Renal cortex interstitium (tissue), 11 donors: ENCODE data around the gene MC3R. TPM values are rescaled to one million over a fixed set of nuclear protein-coding genes. Genes with fewer than 3 reads are reported as not detected.

Source experiments
- DNase-seq, 11 donors: peaks; one replicate each; pipeline ENCODE4 v3.0.0-alpha.2; 2013; ENCODE audit warnings: low read depth in 9 of 11, low spot score in 4 of 11; ENCODE audit errors: extremely low read depth in 1 of 11
- polyA plus RNA-seq, 3 donors: library from polyadenylated mRNA; unstranded; fragments of 120-200 nt; gene quantifications; one replicate each; pipeline ENCODE4 v1.2.1, GENCODE V29; 2013; ENCODE audit not compliant: insufficient read length in 3 of 3

The MC3R gene
- polyA plus RNA-seq, 3 donors, result not detected

DNA sequence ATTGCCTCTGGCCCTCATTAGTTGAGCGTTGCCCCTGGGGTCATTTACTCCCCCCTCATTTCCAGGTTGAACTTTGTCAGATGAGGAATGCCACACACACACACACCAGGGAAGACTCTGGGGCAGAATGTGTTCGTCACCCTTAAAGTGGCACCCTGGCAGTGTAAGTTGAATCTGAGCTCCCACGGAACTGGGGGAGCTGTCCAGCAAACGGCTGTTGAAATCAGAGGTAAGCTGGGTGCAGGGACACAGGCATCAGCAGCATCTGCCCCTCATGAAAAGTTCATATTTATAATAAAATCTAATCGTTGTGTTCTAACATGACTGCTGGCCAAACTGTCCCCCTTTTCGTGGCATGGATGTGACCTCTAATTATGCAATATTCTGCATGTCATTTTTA lies 4.3 kb upstream of the MC3R start:
- peak in 1 of 11 donors; percentile 4 for DNase-seq

- no peak for DNase-seq
Measured at GRCh38 chr20:56245761-56246160, 2.8 kb upstream of the MC3R start.

- DNase-seq, result peak in 1 of 11 donors; percentile 6
Measured at GRCh38 chr20:56249244-56249955, 868 bp downstream of the MC3R start.

DNA sequence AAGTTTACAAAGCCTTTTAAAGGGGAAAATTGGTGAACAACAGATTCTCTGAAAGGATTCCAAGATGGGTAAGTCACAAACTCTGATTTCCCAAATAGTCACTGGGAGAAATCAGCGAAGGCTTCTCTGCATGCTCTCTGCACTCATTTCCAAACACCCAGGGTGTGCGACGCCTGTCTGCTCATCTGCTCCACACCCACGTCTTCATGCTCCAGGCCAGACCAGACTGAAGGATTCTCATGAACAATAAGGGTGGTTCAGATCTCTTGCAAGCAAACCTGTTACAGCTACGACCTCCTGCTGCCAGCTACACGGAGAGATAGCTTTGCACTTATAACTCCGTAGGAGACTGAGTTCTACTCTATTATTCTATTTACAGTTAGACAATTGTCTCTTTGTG lies 1.4 kb downstream of the MC3R start:
- no peak for DNase-seq

GRCh38 chr20:56257604-56258003 lies 9.1 kb downstream of the MC3R start:
- no peak for DNase-seq

DNA sequence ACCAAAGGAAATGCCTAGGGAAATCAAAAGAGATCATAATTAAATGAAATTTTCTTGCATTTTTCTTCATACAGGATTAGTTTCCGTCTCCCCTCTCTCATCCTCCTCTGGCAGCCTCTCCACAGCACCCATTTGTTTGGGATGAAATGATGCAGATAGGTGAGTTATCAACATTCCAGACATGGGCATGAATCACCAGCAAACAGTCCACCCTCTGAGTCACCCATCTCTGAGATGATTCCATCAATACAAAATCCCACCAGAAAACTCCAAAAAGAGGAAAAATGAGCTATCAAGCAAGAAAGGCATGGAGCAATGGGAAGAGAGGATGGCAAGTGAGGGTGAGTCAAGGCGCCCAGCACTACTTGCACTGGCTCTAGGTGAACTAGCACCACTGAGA lies 11.4 kb downstream of the MC3R start:
- no peak for DNase-seq

DNA sequence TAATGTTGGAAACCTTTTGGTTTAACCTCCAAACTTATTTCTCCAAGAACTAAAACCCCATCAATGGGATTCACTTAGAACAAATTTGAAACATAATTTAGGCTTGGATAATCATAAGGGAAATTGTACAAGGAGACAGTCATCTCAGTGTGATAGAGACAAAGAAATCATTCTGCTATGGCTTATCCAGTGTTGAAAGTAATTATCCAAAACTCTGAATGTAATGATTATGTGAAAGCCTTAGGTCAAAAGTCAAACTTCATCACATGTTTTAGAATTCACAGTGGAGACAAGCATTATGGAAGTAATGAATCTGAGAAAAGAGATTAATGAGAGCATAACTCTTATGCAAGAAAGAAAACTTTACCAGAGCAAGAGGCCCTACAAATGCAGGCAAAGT lies 20.0 kb downstream of the MC3R start:
- no peak for DNase-seq

- DNase-seq, result no peak
Measured at GRCh38 chr20:56271974-56272373, 23.4 kb downstream of the MC3R start.

GRCh38 chr20:56273491-56273890 lies 25.0 kb downstream of the MC3R start:
- no peak for DNase-seq

GRCh38 chr20:56274156-56274555 lies 25.6 kb downstream of the MC3R start:
- no peak for DNase-seq

DNA sequence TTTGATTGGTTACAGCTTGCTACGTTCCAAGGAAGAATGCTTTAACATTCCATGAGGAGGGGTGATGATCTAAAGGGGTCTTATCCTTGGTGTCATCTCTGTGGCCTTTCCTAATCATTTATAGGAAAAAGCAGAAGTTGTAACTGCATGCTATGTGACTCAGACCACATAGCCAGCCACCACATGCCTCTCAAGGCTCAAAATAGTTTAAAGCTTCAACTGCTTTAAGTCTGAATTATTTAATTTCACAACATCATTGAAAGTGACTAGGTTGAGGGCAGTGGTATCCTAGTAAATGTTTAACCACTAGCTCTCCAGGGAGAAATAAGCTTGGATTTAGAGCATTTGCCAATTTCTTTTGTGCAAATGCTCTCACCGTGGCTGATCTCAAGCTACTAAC lies 29.7 kb downstream of the MC3R start:
- DNase-seq, result no peak

DNA sequence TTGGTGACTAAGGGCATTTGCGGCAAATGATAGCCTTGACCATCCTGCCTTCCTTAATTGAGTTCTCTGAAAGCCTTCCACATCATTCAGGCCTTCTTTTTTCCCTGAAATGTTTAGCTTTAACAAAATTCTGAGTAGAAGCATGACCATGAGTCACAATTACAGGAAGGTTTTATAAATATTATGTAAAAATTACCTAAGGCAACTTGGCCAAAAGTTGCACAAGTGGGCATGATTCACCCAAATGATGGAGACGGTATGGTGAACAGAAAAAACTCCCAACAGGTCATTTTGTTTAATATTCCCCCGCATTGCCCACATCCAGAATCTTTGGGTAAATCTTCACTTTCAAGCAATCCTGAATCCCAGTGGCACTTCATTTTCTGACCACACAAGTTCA lies 37.0 kb downstream of the MC3R start:
- DNase-seq, result no peak

- DNase-seq, result no peak
Measured at GRCh38 chr20:56289652-56290051, 41.1 kb downstream of the MC3R start.

DNA sequence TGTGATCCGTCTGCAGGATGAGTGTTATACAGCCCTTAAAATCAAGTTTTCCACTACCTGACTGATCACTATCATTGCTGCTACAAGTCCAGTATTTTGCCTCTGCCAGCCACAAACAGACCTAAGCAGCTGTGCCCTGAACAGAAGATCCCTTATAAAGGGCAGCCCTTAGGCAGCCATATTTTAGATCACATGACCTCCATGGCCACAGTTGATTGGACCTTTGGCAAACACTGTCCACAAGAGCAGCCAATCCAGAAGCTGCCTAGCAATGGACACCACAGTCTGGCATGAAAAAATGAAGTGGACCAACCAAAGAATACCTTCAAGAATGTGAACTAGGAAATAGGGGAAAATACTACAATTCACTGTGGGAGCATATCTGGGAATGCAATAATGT lies 50.8 kb downstream of the MC3R start:
- DNase-seq, result no peak

Other genes starting within 250 kb of the MC3R start
- 1 to 10 TPM; 1.5 to 2.6 (median 1.8) TPM for gene CBLN4, start 243.2 kb upstream of the MC3R start, polyA plus RNA-seq
- 10 to 100 TPM; 35.2 to 45.0 (median 39.5) TPM for gene FAM210B, start 110.2 kb downstream of the MC3R start, polyA plus RNA-seq
- 10 to 100 TPM; 13.5 to 20.0 (median 19.5) TPM for gene AURKA, start 143.5 kb downstream of the MC3R start, polyA plus RNA-seq
- gene CSTF1, start 143.9 kb downstream of the MC3R start, polyA plus RNA-seq, result 10 to 100 TPM; 42.8 to 49.7 (median 43.6) TPM
- gene CASS4, start 163.5 kb downstream of the MC3R start, polyA plus RNA-seq, result 1 to 10 TPM; 2.9 to 3.3 (median 3.1) TPM
- gene RTF2, start 219.9 kb downstream of the MC3R start, polyA plus RNA-seq, result 100 to 1,000 TPM; 122 to 127 (median 127) TPM